Measurements from ENCODE around the gene SOWAHA. TPM values are rescaled to one million over a fixed set of nuclear protein-coding genes. Genes with fewer than 3 reads are reported as not detected.

SOWAHA gene
- polyA plus RNA-seq (2012; ENCODE audit: insufficient read length, low read depth): not detected

DNA sequence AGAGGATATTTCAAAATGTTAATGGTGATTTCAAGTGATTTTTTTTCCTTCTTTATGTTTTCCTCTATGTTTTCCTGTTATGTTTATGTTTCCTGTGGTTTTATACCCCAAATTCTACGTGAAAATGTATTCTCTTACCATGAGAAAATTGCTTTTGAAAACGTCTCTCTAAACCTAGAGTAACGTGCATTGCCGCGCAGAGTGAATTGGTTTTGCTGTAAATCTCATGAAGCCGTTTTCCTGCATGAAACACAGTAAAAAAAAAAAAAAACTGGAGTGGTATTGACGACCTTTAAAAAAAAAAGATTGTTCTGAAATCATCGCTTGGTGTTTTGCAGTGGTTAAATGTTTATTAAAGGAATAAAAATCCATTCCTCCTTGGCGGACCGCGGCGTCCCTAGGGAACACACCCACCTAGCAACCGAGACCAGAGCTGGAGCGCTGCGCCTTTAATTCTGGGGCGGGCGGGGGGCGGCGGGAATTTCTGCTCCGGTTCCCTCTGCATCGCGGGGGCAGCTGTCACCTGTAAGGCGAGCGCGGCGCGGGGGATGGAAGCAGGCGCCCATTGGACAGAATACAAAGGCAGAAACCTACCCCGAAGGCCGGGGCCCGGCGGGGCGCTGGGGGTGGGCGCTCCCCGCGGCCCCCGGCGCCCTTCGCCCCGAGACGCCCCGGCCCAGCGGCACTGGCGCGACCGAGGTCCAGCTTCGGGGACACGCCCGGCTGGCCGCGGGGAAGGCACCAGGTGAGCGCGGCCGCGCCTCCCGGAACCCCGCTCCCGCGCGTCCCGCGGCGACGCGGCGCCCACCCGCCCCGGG, at the start of gene SOWAHA:
Gene SOWAHA (plus strand): TSS at position 522 of the 818 bp plus-strand sequence. CDS start 320 bp downstream, outside the sequence.
- TF ChIP-seq FOXP2 (optimal IDR thresholded peaks at IDR 0.05; ENCODE audit: borderline replicate concordance, extremely low read depth, extremely low read length, insufficient read depth) (no peak), POLR2AphosphoS5 (IDR thresholded peaks at IDR 0.05; ENCODE audit: low read depth, low read length) (no peak), TAF1 (IDR thresholded peaks at IDR 0.05; ENCODE audit: borderline replicate concordance, insufficient read depth, low read length) (no peak), SIN3A (IDR thresholded peaks at IDR 0.05; ENCODE audit: borderline replicate concordance, insufficient read depth, low read length) (no peak)
- TF ChIP-seq, protein P1, sequence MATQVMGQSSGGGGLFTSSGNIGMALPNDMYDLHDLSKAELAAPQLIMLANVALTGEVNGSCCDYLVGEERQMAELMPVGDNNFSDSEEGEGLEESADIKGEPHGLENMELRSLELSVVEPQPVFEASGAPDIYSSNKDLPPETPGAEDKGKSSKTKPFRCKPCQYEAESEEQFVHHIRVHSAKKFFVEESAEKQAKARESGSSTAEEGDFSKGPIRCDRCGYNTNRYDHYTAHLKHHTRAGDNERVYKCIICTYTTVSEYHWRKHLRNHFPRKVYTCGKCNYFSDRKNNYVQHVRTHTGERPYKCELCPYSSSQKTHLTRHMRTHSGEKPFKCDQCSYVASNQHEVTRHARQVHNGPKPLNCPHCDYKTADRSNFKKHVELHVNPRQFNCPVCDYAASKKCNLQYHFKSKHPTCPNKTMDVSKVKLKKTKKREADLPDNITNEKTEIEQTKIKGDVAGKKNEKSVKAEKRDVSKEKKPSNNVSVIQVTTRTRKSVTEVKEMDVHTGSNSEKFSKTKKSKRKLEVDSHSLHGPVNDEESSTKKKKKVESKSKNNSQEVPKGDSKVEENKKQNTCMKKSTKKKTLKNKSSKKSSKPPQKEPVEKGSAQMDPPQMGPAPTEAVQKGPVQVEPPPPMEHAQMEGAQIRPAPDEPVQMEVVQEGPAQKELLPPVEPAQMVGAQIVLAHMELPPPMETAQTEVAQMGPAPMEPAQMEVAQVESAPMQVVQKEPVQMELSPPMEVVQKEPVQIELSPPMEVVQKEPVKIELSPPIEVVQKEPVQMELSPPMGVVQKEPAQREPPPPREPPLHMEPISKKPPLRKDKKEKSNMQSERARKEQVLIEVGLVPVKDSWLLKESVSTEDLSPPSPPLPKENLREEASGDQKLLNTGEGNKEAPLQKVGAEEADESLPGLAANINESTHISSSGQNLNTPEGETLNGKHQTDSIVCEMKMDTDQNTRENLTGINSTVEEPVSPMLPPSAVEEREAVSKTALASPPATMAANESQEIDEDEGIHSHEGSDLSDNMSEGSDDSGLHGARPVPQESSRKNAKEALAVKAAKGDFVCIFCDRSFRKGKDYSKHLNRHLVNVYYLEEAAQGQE (IDR thresholded peaks at IDR 0.05; ENCODE audit: insufficient read depth in 1 of 2, low read depth in 2 of 2, low read length in 2 of 2): no peak

DNA sequence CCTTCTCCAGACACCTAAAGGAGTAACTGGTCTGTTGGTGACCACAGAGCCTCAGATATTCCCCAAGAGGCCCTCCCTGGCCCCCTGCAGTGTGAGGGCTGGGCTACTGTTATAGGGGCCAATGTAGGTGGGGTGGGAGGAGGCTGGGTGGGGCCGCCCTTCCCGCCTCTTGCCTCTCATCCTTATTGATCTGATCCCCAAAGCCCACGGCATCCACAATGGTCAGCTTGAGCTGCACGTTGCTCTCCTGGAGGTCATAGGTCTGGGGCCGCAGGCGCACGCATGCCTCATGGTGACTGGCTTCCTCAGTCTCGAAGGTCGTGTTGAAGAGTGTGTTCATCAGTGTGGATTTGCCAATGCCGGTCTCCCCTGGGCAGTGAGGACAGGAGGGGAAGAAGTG, 49.1 kb upstream of the SOWAHA start:
- no peak for TF ChIP-seq SIN3A (IDR thresholded peaks at IDR 0.05; ENCODE audit: borderline replicate concordance, insufficient read depth, low read length)
- TF ChIP-seq, protein P1 (IDR thresholded peaks at IDR 0.05; ENCODE audit: insufficient read depth in 1 of 2, low read depth in 2 of 2, low read length in 2 of 2): no peak

DNA sequence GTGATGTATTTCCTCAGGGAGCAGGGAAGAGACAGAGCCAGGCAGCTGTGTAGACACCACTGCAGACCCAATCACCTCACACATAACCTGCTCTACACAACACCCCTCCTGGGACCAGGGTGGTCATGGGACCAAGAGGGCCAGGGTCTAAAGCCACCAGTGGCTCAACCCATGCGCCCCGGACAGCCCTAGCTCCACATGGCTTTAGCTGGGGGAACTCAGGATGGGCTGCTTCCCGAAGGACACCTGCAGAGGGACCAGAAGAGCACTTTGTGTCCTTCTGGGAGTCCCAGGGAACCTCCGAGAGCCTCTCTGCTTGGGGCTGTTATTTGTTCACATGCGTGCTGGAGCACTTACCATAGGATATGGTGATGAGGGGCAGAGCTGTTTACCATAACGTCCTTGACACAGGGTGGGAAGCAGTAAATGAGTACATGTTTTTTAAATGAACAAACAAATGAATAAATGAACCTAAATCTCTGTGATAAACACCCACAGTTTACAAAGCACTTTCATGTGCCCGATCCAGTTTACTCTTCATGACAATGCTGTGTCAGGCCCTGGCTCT, 48.3 kb upstream of the SOWAHA start:
- TF ChIP-seq SIN3A (IDR thresholded peaks at IDR 0.05; ENCODE audit: borderline replicate concordance, insufficient read depth, low read length): no peak

DNA sequence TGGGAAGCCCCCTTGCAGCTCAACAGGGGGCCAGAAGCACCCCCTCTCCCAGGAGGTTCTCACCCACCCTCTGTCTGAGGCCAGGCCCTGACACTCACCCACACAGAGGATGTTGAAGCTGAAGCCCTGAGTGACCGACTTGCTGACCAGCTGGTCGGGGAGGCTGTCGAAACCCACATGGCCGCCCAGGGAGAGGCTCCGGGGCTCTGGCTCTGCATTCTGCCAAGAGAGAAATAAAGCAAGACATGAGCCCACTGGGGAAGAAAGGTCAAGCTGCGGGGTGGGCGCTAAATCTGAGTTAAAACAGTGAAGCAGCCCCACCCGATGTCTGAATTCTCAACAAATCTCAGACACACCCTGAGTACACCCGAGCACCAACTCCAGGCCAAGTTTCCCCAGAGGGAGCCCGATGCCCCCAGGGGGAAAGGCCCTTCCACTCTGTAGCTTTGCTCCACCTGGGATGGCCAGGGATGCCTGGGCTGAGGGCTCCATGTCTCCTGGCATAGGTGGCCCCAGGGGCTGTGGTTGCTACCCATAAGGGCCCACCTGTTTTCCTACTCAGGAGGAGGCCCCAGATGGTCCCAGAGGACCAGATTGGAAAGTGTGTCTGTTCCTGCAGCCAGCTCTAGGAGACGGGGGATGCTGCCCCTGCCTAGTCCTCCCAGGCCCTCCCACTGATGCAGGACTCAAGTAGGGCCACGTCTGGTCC, 47.6 kb upstream of the SOWAHA start:
- no peak for TF ChIP-seq SIN3A (IDR thresholded peaks at IDR 0.05; ENCODE audit: borderline replicate concordance, insufficient read depth, low read length)
- no peak for TF ChIP-seq TAF1 (IDR thresholded peaks at IDR 0.05; ENCODE audit: borderline replicate concordance, insufficient read depth, low read length)
- TF ChIP-seq POLR2AphosphoS5 (IDR thresholded peaks at IDR 0.05; ENCODE audit: low read depth, low read length): no peak
- TF ChIP-seq, protein P1 (IDR thresholded peaks at IDR 0.05; ENCODE audit: insufficient read depth in 1 of 2, low read depth in 2 of 2, low read length in 2 of 2): no peak
- TF ChIP-seq FOXP2 (optimal IDR thresholded peaks at IDR 0.05; ENCODE audit: borderline replicate concordance, extremely low read depth, extremely low read length, insufficient read depth): no peak

DNA sequence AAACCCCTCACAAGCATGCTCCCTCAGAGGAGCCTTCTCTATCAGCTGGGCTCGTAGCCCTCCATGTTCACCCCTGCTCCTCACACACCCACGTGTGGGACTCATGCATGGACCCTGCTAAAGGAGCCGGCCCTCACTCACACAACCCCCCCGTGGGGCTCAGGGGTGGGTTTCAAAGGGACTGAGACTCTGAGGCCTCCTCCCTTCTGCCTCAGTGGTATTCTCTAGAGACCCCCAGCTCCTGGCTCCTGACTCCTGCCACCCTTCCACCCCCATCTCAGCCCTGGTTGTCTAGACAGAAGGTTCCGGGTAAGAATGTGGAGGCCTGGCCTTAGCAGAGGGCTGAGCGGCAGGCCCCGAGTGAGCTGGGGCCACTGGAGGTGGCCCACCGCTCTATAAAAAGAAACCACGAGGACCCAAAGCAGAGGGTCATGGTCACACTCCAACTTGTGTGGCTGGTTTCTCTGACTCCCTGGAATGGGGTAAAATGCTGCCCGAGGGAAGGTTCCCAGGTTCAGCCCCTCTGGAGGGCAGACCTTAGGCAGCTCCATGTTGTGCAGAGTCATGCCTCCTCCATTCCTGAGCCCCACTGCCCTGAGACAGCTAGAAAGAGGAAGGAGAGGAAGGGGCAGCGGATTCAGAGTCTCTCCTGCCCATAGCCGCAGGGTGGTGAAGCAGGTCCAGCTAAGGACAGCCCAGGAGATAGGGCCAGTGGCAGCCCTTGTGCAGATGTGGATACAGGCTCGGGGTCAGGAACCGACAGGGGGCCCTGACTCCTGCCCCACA, 46.9 kb upstream of the SOWAHA start:
- TF ChIP-seq FOXP2 (optimal IDR thresholded peaks at IDR 0.05; ENCODE audit: borderline replicate concordance, extremely low read depth, extremely low read length, insufficient read depth) (no peak), TAF1 (IDR thresholded peaks at IDR 0.05; ENCODE audit: borderline replicate concordance, insufficient read depth, low read length) (no peak), SIN3A (IDR thresholded peaks at IDR 0.05; ENCODE audit: borderline replicate concordance, insufficient read depth, low read length) (no peak), POLR2AphosphoS5 (IDR thresholded peaks at IDR 0.05; ENCODE audit: low read depth, low read length) (no peak)
- TF ChIP-seq, protein P1 (IDR thresholded peaks at IDR 0.05; ENCODE audit: insufficient read depth in 1 of 2, low read depth in 2 of 2, low read length in 2 of 2): no peak
